Heart right ventricle (tissue), 16 donors: Measurements from ENCODE around the gene IL1RAPL2. TPM values are rescaled to one million over a fixed set of nuclear protein-coding genes. Genes with fewer than 3 reads are reported as not detected.
"Not testable (repeated sequence)": the region's sequence is repeated elsewhere in the genome, so short reads cannot be mapped to it uniquely, and the experiment has no call there.

Source experiments
- ATAC-seq, 8 donors: fragments of 200-7000 bp; cut with Tn5 transposase; one replicate each; pipeline ENCODE4 v1.9.1; 2020; ENCODE audit warnings: mild to moderate bottlenecking in 8 of 8, moderate library complexity in 8 of 8, moderate number of reproducible peaks in 1 of 8
- DNase-seq, 2 donors: peaks; one replicate each; pipeline ENCODE4 v3.0.0-alpha.2; 2020
- H3K27ac ChIP-seq, 10 donors: fragments of 200-600 bp; sonication (generic) in 2 of 10; one replicate each; pipeline versions ENCODE4 v1.5.0 to v1.8.0; 2020 to 2022; ENCODE audit warnings: mild to moderate bottlenecking in 3 of 10
- H3K27me3 ChIP-seq, 7 donors: fragments of 200-600 bp; one replicate each; pipeline ENCODE4 v1.8.0; 2021 to 2022; ENCODE audit warnings: mild to moderate bottlenecking in 2 of 7
- H3K36me3 ChIP-seq, 9 donors: fragments of 200-600 bp; sonication (generic) in 1 of 9; one replicate each; pipeline versions ENCODE4 v1.5.0 to v1.8.0; 2020 to 2022; ENCODE audit warnings: mild to moderate bottlenecking in 2 of 9
- H3K4me1 ChIP-seq, 9 donors: fragments of 200-600 bp; sonication (generic) in 1 of 9; one replicate each; pipeline versions ENCODE4 v1.5.0 to v1.8.0; 2020 to 2022; ENCODE audit warnings: mild to moderate bottlenecking in 4 of 9
- H3K4me3 ChIP-seq, 10 donors: fragments of 200-600 bp; sonication (generic) in 2 of 10; one replicate each; pipeline versions ENCODE4 v1.5.0 to v1.8.0; 2020 to 2022; ENCODE audit warnings: mild to moderate bottlenecking in 7 of 10, moderate library complexity in 2 of 10
- H3K9me3 ChIP-seq, 11 donors: fragments of 200-600 bp in 10 of 11; sonication (generic) in 2 of 11; one replicate each; pipeline versions ENCODE4 v1.5.0 to v1.8.0; 2013 to 2022; ENCODE audit warnings: mild to moderate bottlenecking in 2 of 11, control low read depth in 1 of 11, moderate library complexity in 1 of 11
- CTCF ChIP-seq, 9 donors: fragments of 200-600 bp; sonication (generic) in 2 of 9; IDR thresholded peaks; one replicate each; pipeline versions ENCODE4 v1.5.0 to v1.8.0; 2021 to 2022; ENCODE audit warnings: antibody characterized with exemption in 9 of 9, mild to moderate bottlenecking in 5 of 9, moderate library complexity in 1 of 9
- WGBS, 2 donors: extraction: QIAGEN DNeasy Blood & Tissue Kit; methylation state at CpG; one replicate each; pipeline ENCODE4 v1.1.7; 2013; ENCODE audit warnings: inconsistent platforms in 1 of 2; 5-methylcytosine and 5-hydroxymethylcytosine counted together
- intact Hi-C, 10 donors: fragments of 100-400 bp; cut with DNase I; formaldehyde crosslinking; loops; one replicate each; pipeline versions ENCODE4 v1.11.1 to v1.14.2; 2022
- polyA plus RNA-seq, 2 donors: library from polyadenylated mRNA; stranded (reverse); fragments of 200-250 nt; gene quantifications; one replicate each; pipeline ENCODE4 v1.2.3, GENCODE V29; 2013
- total RNA-seq, 10 donors: library from RNA; stranded (reverse); fragmentation: NEBNext Ultra II Directional in 3 of 10; extraction: Animal tissue kit (Norgen Biotek cat#: 25700) in 3 of 10; gene quantifications; one replicate each; pipeline versions ENCODE4 v1.2.1 to v1.2.4, GENCODE V29; 2021 to 2023
- donor health status: Arrhythmogenic right ventricular cardiomyopathy.
- donor health status: ischemic (EF 13 %, LVEDD 7.1; RV severe dilation, severe dysfunction).
- donor health status: healthy with polysubstance abuse.
- donor health status: DM: no; HTN: yes; CAD: no.
- donor health status: DM: no; HTN: no; CAD: no.
- donor health status: ischemic (EF 25% LVEDD 6.9; RV normal size, moderate dysfunction).
- donor health status: ischemic (EF 25% LVEDD 5.7; RV mildly dilated, moderate dysfunction).
- donor health status: healthy.
- donor health status: DM: yes; HTN: yes; CAD: no.
- donor health status: Ischemic cardiomyopathy.
- donor health status: ischemic (EF 35%, LVEDD 5.7; RV mildly dilated, moderate dysfunction).
- donor health status: nonischemic (EF 11% LVEDD 7.7; RV severe dilation, severe dysfunction).
- donor health status: DM: yes; HTN: yes; CAD: no.
- donor health status: PGD.
- donor health status: ischemic (EF 29% LVEDD 5.4; RV normal size, mild dysfunction).
- donor health status: nonischemic (EF 23%, LVEDD 6.1; RV moderate dilation, normal function).

IL1RAPL2 gene
- total and polyA plus RNA-seq, 12 donors = 0.01 TPM; not detected in 11

- H3K36me3 ChIP-seq = no peaks in the 10 kb centered on the region
- TF ChIP-seq CTCF (IDR thresholded peaks at IDR 0.05) = no peak
- peaks cover 0 to 19% (median 0%) of the 10 kb centered on the region in 7 donors for H3K27me3 ChIP-seq
- no peak overlapping the region for H3K4me3 ChIP-seq
- H3K4me1 ChIP-seq = no peaks in the 10 kb centered on the region
- H3K27ac ChIP-seq = no peak overlapping the region
- DNase-seq (no peak), ATAC-seq (no peak)
- WGBS, 2 donors = 65 to 79% methylated on average over 3 of the region's 3 CpGs
- H3K9me3 ChIP-seq = no peaks in the 10 kb centered on the region
- intact Hi-C loops = no loop called here
Observed at GRCh38 chrX:105775679-105776078, 1209.7 kb downstream of the IL1RAPL2 start.

- WGBS, 2 donors = 51 to 68% methylated on average over 1 of the region's 1 CpG
- ATAC-seq (no peak), DNase-seq (no peak)
- intact Hi-C loops = no loop called here
- Histone ChIP-seq H3K4me3 (no peak overlapping the region), H3K9me3 (no peaks in the 10 kb centered on the region), H3K4me1 (no peaks in the 10 kb centered on the region), H3K27me3 (peaks cover 0 to 27% (median 0%) of the 10 kb centered on the region in 7 donors), H3K36me3 (no peaks in the 10 kb centered on the region), H3K27ac (no peak overlapping the region)
- no peak for TF ChIP-seq CTCF (IDR thresholded peaks at IDR 0.05)
Observed at GRCh38 chrX:105781804-105782203, 1215.8 kb downstream of the IL1RAPL2 start.

- H3K36me3 ChIP-seq, H3K4me1 ChIP-seq, DNase-seq, H3K4me3 ChIP-seq, intact Hi-C loops, H3K27ac ChIP-seq, H3K27me3 ChIP-seq, ATAC-seq, H3K9me3 ChIP-seq: not testable (repeated sequence)
- WGBS, 2 donors = 89 to 95% methylated on average over 14 to 26 of the region's 26 CpGs
Observed at GRCh38 chrX:105796877-105797276, 1230.9 kb downstream of the IL1RAPL2 start.

- ATAC-seq = no peak
- H3K9me3 ChIP-seq = peaks cover 0 to 33% (median 0%) of the 10 kb centered on the region in 11 donors
- no peak for TF ChIP-seq CTCF (IDR thresholded peaks at IDR 0.05)
- H3K4me1 ChIP-seq = no peaks in the 10 kb centered on the region
- 82 to 83% methylated on average over 2 of the region's 2 CpGs for WGBS, 2 donors
- no peaks in the 10 kb centered on the region for H3K27me3 ChIP-seq
- H3K27ac ChIP-seq = no peak overlapping the region
- intact Hi-C loops = no loop called here
- H3K36me3 ChIP-seq = no peaks in the 10 kb centered on the region
- H3K4me3 ChIP-seq = no peak overlapping the region
- DNase-seq = no peak
Observed at GRCh38 chrX:105803891-105804290, 1237.9 kb downstream of the IL1RAPL2 start.

- DNase-seq, intact Hi-C loops, H3K27ac ChIP-seq, H3K4me1 ChIP-seq, H3K36me3 ChIP-seq, H3K4me3 ChIP-seq, ATAC-seq, H3K27me3 ChIP-seq: not testable (repeated sequence)
- peaks cover 0 to 33% (median 0%) of the 10 kb centered on the region in 11 donors for H3K9me3 ChIP-seq
Observed at GRCh38 chrX:105805655-105806054, 1239.7 kb downstream of the IL1RAPL2 start.
